NOMO-1 (cell line): ENCODE data around the gene SNX19.

ENCODE experiments used
- DNase-seq, 2 experiments: peaks; one replicate each; lab custom pipeline; 2025; ENCODE audit not compliant: unreplicated experiment in 2 of 2; lab: John Stamatoyannopoulos, UW

The SNX19 gene

DNA sequence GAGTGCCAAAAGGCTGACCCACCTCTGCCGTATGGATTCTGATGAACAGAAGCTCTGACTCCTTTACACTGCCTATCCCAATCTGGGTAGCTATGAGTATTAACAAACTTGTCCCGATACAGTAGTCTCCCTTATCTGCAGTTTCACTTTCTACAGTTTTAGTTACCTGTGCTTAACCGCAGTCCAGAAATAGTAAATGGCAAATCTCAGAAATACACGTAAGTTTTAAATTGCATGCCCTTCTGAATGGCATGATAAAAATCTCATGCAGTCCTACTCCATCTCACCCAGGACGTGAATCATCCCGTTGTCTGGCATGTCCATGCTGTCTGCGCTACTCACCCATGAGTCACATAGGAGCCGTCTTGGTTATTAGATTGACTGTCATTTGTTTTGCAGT is 68.8 kb downstream of the SNX19 start:
- no peak for DNase-seq

DNA sequence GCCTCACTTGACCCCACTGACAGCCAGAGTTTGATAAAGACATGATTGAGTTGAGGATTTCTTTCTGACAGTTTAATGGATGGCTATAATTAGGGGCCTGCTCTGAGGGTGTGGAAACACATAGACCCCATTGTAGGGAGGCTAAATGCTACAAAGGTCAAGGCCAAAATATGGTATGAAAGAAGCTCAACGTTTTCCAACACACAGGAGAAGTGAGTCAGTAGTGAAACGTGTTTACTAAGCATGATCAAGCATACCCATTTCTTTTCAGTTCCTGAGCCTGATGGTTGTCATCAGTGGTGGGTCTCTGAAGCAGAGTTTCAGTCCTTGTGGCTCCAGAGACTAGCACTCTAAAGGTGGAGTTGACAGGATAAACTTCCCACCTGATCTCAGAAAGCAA is 69.7 kb downstream of the SNX19 start:
- DNase-seq: no peak

DNA sequence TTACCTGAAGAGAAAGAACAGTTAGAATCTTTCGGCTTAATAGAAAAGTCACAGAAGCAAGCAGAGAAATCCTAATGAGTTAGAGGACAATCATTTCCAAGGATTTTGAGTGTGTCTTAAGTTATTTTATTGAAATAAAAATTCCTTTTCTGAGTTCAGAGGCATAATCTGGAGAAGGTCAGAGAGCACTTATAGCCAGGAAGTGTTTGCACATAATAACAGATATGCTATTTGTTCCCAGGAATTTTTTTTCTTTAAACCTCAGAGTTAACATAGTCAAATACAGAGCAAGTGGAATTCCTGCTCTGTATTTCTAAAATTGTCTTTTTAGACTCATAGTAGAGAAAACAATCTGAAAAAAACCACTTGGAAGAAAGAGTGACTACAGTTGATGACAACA is 74.3 kb downstream of the SNX19 start:
- no peak for DNase-seq

DNA sequence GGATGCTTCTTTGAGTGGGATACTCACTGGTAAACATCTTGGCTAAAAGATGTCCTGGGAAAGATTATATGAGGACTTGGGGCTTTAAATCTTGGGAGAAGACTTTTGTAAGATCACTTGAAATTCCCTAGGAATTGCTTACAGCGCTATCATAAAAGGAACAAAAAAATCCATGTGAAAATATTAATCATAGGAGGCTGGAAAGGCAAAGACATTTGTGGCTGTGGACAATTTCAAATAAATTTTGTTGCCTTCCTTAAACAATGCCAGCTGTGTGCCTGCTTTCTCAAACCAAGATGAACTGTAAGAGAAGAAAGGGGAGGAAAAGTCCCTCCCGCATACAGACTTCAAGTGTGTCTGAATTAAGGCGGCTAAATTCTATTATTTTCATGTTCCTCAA is 75.6 kb downstream of the SNX19 start:
- no peak for DNase-seq

DNA sequence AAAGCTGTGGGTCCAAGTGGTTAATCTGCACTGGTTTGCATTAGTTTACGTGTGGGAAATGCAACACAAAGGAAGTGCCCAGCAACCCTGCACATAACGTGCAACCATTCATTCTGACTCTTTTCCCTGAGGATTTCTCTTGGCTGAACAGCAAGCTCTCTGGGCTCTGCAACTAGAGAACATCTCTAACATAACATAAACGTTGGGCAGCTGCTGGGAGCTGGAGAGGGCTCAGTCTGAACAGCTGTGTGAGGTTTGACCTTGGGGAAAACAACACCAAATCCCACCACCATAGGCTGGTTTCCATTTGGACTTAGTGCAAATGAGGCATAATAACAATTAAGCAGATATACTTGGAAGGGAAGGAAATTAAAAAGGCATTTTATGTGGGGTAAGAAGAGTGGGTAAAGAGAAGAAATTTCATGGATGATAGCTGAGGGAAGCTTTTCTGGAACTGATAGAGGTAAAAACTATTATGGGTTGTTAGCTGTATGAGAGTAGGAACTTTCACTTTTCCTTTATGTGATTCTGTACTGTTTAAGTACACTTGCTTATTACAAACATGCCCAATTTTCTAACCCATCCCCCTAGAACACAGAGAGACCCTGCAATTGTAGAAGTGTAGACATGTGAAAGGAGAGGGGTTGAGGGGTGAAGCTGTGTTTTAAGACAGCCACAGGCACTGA is 76.2 kb downstream of the SNX19 start:
- DNase-seq: no peak

DNA sequence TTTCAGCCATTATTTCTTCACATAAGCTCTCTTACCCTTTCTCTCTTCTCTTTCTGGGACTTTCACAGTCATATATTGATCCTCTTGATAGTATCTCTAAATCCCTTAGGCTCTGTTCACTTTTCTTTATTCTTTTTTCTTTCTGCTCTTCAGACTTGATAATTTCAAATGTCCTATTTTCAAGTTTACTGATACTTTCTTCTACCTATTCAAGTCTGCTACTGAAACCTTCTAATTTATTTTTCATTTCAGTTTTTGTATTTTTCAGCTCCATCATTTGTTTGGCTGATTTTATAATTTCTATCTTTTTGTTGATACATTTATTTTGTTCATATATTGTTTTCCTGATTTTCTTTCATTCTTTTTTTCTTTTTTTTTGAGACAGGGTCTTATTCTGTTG is 79.1 kb downstream of the SNX19 start:
- no peak for DNase-seq

DNA sequence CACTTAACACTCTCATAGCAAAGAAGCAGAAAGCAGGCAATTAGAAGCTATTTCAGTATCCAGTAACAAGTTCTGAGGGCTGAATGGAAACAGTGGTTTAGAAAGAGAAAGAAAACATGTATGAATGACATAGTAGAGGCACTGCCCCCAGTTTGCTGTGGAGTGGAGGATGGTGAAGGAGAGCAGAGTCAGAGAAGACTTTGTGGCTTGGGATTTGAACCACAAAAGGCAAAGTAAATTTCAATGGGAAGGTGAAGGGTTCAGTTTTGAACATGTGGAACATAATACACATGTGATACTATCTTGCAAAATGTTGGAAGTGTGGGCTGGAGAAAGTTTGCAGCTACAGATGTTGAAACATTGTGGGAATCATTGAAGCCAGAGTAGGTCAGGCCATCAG is 81.4 kb downstream of the SNX19 start:
- DNase-seq: no peak

DNA sequence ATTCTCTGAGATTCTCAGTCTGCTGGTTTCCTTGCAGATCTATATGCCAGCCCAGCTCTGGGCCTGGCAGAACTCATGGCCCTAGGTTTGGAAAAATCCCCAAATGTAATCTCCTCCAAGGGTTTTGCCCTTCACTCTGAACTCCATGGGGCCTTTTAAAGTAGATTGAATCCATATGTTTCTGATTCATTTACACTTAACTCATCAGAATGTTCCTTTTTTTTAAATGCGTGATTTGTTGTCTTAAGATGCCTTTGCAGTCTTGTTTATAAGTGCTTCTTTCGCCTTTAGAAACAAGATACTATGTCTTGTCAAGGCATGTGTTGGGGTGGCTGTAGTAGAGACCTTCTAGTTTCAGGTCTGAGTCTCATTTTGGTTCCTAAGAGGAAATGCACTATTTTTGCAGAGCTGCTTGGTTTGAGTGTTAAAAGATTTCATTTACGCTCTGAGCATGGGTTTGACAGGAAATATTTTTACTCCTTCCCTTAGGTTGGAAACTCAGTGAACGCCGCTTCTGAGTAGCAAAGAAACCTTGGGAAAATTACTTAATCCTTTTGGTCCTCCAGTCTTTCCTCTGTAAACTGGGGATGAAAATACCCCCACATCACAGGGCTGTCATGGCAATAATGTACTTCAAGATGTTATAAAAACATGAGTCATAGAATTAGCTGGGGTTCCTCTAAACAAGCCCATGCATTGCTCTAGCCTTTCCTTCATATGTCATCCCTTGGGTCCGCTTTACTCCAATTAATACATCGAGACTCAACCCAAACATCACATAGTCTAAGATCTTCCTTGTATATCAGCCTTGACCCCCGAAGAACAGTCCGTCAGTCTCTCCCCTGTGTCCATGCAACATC is 83.5 kb downstream of the SNX19 start:
- DNase-seq: no peak

DNA sequence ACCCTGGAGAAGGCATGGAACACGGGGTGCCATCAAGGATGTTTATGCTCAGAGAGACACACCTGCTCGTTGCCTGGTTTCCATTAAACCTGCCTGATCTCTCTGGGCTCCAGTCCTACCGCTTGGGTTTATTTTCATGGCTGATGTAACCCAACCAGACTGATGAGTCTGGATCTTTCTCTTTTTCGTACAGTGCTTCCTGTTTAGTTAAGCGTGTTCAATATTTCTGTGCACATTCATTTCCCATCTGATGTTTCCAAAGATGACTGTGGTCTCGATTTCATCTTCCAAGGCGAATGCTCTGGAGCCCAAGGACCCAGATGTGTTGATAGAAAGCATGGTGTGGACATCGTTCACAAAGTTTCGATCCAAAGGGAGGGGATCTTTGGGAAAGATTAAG is 84.3 kb downstream of the SNX19 start:
- no peak for DNase-seq

DNA sequence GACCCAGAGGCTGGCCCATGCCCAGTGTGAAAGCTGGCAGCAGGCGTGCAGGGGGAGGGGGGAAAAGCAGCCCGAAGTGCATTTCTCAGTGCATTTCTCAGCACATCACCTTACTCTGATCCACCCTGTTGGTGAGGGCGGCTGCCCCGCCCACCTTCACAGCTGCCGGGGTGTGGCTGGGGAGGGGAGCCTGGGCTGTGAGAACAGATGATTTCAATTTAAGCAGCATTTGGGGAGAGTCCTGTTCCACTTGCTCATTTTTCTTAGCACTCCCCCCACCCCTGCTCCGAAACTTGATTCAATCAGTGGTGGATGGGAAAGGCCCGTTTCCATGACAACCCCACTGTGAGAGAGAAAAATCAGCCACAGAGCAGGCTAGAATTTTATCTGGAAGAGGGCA is 84.8 kb downstream of the SNX19 start:
- DNase-seq: no peak

DNA sequence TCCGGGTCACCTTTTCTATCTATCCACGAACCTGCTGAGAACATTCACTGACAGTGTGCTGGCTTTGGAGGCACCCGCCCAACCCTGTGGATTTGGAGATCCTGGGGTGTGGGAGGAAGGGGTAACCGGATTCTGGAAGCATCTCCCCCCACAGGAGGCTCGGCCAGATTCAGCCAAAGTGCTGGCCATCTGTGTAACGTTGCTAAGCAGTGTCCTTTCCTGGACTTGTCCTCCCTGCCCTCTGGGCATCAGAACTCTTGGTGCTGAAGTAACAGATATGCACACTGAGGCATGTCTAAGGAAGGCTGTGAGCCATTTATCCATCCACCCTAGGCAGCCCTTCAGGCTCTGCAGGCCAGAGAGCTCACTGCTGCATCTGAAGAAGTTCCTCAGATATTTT is 85.7 kb downstream of the SNX19 start:
- DNase-seq: no peak

DNA sequence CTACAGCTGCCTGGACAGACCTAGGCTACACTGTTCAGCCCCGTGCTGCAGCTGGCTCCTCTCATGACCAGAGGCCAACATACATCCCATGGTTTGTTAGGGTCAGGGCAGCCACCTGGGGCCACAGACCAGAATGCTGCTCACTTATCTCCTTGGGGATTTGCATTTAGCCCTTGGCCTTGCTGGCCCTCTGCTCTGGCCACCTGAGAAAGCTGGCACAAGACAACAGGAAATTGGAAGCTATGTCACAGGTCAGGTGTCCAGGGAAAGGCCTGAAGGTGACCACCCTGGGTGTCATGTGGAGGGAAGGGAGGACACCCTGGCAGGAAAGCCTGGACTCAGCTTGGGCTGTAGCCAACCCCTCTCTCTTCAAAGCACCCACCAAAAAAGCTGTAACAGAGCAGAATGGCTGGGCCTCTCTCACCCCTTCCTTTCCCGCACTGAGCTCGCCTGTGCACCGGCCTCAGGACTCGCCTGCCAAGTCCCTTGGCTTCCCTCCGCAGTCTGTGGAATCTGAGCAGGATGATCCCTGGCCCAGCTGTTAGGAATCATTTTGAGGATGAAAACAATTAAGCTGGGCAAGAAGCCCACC is 86.3 kb downstream of the SNX19 start:
- no peak for DNase-seq

DNA sequence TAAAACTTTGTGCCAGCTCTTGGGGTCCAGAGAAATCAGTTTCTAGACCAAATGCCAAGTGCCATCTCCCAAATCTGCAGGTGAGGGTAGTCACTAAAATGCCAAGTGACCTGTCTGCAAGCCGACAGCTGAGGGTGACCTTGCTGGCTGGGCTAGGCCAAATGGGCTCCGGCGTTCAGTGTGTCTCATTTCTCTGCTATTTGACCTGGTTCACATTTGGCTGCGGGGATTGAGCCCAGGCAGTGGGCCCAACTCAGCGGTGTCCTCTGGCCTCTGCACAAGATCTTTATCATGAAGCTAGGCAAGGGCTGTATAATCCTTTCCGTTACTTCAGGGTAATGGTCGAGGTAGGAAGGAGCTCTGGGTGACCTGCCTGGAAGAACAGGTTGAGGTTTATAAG is 87.5 kb downstream of the SNX19 start:
- DNase-seq: no peak

DNA sequence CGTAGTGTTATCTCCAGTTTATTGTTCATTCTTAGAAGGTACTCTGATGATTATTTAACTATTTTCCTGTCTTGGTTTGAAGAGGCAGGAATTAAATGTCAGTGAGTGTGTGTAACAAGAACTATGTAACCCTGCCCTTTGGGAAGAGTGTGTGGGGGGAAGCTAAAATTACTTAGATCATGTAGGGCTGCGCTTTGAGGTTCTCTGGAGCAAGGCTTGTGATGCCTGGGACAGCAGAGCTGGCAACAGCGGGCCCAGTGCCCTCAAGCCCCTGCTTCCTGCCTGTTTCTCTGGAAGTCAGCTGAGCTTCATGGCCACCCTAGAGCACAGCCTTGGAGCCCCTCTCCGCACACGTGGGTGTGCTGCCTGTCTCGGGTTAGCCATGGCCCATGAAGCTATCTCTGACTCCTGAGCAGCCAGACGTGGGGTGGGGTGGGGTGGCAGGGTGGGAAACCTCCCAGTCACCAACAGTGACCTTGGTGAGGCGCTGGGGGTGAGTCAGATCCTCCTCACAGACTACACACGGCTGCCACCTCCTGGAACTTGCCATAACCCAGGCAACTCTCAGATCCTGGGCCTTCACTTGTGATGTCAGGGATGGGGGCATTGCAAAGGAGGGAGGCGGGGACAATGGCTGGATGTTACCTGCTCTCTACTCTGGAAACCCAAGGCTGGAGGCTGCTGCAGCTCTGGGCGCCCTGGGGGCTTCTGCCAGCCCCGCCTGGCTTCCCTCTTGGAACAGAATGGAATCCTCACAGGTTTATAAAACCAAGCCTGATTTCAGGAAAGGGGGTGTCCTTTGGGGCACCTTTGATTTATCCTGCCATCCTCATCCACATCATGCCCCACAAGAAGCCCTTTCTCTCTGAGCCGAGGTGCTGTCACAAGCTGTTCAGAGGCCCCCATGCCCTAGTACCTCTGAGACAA is 88.6 kb downstream of the SNX19 start:
- no peak for DNase-seq

DNA sequence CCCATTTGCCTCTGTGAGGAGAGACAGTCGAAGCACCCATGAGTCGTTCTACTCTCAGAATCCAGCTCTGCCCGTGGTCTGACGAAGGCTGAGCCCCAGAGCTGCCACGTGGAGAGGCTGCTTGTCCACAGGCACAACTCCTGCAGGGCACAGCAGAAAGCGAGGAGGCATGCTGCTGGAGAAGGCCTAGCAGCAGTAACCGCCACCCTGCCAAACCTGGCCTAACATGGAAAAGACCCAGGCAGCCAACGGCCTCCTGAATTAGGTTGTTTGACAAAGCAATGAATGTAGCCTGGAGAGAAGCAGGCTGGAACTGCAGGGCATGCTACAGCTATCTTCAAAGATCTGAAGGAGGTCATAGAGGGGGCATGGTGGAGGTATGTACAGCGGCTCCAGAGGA is 89.7 kb downstream of the SNX19 start:
- DNase-seq: no peak

DNA sequence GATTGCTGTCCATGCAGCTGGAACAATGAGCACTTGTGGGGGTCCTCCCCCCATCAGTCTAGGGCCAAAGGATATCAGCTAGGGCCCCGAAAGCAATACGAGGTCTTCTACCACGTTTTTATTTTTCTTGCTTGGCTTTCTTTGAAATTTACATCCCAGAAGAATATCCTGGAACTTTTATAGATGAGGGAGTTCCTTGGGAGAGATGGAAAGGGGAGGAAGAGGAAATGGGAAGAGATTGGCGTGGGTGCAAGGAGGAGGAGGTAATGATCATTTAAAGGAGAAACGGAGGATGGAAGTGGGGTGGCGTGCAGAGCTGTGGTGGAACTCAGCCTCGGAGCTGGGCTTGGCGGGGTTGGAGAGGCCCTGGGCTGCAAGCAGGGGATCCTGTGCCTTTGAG is 90.3 kb downstream of the SNX19 start:
- no peak for DNase-seq

DNA sequence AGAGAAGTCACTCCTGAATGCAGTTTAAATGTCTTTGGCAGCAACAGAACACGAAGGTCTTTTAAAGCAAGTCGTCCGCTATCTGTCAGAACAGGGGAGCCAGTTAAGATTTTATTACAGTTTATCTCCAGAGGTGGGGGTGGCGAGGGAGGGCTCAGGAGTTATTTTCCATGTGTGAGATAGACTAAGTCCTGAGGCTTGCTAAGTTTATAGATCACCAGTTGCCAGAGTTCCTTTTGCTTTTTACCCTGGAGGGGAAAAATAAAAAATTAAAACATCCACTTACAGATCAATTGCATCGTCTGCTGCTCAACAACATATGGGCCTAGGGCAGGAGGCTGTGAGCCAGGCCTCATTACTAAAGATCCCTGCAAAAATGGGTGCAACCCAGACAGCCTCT is 90.7 kb downstream of the SNX19 start:
- no peak for DNase-seq
